Measurements from ENCODE around the gene C17orf75.

Gene C17orf75

DNA sequence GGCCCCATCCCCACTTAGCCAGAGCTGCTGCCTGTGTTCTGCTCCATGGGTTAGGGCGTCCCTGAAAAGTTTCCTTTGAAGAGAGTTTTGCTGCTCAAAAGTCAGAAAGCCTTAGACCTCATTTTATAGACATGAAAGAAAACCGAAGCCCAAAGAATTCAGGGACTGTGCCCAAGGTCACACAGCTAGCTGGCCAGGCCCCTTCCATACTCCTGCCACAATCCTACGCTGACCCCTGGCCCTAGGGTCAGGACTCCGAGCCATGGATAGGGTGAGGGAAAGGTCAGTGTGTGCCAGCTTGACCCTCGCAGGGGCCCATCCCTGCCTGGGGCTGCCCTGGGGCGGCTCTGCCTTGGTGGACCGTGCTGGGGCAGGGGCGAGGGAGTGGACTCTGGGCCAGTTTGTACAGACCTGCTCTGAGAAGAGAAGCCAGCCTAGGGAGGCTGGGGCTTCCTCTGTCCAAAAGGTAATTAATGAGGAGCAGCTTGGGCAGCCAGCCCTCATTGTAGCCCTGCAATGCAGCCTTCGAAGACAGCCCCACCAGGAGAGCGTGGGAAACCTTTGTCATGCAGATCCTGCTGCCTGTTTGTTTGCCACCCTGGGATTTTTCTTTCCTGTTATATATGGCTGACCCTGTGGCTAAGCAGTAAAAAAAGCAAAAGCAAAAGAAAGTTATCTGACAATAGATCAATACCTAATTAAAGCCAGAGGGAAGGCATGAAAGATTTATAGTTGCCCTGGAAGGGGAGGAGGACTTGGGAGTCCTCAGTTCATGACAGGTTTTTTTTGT, 38.9 kb downstream of the C17orf75 start:
- no peak for DNase-seq

DNA sequence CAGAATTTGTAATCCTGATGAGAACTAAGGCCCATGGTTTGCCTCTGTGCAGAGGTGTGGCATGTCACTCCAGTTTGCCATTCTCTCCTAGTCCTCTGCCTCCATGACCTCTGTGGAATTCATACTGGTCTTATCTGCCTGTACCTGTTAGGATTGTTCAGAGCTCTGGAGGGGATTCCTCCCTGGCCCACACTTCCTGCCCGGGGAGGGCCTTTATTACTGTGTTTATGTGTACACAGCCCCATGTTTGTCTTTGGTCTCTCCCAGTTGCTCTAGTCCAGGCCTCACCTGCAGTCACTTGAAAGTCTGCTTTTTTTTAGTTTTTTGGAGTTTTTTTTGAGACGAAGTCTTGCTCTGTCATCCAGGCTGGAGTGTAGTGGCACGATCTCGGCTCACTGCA, 39.9 kb downstream of the C17orf75 start:
- DNase-seq, result no peak

DNA sequence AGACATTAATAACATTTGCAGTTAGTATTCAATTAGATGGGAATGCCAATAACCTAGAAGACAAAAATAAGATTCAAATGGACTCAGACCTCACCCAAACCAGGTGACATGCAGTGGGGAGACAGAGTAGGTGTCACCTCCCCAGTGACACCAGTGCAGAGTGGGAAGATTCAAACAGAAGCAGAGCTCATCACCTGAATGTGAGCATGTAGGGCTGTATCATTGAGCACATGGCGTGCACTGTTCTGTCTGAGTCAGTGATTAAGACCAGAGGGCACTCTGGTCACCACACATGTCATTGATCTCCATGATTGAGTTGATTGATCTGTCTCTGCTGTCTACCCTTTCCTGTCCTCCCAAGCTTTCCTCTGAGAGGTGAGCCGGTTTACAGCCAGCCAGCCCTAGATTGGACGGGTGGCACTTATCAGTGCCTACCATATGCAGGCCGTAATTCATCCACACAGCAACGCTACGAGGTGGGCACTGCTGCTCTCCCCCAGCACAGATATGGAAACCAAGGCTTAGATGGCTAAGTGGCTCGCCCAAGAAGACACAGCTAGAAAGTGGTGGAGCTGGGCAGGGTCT, 42.3 kb downstream of the C17orf75 start:
- no peak for DNase-seq

DNA sequence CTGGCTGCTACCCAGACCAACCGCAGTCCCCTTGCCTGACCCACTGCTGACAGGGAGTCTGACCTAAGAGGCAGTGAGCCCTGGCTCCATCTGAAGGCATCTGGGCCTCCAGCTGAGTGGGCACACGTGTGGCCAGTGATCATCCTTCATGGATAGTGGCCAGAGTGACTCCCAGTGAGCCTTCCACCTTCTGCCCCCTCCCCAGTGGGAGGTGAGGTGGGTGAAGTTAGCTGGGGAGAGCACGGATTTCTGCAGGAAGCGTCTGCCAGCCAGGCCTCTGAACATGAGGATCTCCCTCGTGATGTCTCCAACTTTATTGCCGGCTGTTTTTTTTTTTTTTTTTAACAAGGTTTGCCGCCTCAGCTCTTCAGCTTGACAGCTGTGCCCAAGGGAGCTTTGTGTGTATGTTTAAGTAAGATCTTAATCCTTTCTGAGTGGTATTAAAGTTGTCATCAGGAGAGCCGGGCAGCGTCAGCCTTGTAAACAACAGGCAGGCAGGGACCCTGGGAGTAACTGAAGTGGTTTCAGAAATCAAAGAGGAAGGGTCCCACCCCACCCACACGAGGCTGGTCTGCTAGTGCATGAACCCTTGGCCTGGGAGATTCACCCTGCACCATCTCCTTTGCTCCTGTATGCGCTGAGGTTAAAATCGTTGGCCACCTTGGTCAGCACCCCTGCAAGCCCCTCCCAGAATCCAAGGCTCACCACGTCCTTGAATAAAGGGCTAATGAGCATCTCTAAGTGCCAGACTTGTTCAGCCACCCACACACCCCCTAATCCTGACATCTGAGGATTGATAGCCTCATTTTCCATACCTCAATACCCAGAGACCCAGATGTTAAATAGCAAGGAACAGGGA, 43.0 kb downstream of the C17orf75 start:
- no peak for DNase-seq

DNA sequence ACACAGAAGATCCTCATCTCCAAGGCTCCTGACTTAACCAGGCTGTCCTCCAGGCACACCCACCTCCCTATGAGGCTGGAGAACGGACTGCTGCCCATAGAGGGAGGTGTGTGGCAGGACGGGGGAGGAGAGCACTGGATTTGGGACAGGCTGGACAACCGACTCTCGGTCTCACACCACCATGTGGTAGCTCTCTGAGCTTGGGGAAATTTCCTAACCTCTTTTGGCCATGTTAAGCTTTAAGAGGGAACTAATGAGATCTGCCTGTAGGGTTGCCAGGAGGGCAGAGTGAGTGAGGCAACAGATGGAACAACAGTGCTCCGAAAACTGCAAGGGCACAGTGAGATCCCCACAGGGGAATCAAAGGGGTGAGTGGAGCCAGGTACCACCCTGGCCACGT, 43.7 kb downstream of the C17orf75 start:
- no peak for DNase-seq

DNA sequence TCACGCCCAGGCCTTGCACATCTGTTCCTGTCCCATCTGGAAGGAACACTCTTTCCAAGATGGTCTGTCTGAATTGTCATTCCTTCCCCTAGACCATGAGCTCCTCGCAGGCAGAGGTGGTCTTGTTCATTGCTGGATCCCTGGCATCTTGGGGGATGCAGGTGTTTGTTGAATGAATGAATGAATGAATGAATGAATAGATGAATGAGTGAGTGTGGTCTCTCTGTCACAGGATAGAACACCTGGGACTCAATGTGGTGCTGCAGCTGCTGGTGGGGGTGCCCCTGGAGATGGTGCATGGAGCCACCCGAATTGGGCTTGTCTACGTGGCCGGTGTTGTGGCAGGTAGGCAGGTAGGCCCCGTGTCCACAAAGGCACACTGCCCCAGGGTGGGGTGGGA, 44.1 kb downstream of the C17orf75 start:
- DNase-seq, result no peak

DNA sequence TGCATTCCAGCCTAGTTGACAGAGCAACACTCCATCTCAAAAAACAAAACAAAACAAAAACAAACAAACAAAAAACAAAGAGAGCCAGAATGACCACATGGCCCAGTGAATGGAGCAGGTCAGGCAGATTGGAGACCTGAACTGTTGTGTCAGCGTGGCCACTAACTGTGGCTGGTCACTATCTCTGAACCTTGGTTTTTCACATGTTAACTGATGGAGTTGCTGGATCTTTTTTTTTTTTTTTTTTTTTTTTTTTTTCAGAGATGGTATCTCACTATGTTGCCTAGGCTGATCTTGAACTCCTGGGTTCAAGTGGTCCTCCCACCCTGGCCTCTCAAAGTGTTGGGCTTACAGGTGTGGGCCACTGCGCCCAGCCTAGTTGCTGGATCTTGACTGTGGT, 44.5 kb downstream of the C17orf75 start:
- DNase-seq, result no peak

DNA sequence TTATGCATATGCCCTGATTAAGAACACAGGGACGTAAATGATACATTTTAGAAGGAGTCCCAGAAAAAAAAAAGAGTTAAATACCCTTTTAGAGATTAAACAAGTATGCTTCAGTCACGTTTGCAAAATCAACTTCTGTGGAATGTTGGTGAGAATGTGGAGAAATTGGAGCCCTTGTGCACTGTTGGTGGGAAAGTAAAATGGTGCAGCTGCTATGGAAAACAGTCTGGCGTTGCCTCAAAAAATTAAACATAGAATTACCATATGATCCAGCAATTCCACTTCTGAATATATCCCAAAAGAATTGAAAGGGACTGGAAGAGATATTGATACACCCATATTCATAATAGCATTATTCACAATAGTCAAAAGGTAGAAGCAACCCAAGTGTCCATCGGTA, 49.9 kb downstream of the C17orf75 start:
- DNase-seq, result no peak

DNA sequence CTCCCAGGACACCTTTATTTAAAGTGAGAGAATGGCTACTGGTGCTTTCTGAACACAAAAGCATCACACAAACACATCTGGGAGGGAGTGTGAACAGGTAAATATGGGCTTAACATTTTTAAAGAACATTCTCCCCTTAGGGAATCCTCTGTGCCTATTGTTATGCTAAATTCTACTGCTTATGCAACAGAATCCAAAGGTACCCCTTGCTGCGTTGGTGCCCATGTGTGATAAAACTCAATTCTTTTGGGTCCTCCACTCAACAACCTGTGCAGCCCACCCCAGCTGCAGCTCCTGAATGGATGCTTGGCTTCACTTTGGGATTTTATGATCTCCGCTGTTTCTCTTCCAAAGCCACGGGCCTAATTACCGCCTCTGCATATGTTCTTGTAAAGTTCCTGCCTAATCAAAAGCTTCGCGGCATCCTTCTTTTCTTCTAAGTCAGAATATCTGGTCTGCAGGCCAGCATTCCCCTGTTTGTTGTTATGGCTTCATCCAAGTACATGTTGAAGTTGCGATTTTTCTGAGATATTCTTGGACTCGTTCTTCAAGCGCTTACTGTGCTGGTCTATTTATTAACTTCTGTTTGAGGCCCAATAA, 52.4 kb downstream of the C17orf75 start:
- no peak for DNase-seq

DNA sequence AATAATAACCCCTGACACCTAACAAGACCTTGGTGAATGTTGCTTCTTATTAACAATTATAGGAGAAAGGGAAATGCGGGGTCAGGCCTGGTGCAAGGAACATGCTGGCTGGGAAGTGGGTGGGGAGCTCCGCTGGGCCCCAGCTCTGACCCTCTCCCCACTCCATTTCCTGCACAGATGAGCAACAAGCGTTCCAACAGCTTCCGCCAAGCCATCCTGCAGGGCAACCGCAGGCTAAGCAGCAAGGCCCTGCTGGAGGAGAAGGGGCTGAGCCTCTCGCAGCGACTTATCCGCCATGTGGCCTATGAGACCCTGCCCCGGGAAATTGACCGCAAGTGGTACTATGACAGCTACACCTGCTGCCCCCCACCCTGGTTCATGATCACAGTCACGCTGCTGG, 53.4 kb downstream of the C17orf75 start:
- DNase-seq, result no peak

DNA sequence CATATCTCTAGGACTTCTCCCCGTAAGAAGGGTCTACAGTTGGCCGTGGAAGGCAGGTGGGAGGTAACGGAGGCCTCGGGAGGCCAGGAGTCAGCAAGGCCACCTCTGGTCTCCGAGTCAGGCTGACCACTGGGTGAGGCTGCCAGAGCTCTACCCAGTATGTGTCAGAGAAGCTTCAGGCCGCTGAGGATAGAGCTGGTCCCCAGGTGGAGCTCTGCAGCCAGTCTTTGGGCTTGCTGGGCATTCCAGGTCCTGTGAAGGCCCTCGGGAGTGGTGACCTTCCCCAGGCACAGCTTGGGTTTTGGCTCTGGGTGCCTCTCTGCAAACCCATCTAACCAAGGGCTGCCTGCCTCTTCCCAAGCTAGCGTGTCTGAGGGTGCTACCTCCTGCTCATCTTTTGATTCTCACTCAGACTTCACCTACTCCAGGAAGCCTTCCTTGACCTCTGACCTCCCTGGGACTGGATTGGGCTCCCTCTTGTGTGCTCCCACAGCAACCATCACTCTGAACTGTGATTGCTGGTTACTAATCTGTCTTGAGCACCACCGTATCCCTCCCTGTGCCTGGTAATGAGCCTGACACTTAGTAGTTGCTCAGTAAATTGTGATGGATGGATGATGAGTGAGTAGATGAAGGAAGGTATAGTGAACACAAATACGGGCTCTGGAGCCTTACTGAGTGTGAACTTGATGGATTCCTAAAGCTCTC, 54.0 kb downstream of the C17orf75 start:
- no peak for DNase-seq

DNA sequence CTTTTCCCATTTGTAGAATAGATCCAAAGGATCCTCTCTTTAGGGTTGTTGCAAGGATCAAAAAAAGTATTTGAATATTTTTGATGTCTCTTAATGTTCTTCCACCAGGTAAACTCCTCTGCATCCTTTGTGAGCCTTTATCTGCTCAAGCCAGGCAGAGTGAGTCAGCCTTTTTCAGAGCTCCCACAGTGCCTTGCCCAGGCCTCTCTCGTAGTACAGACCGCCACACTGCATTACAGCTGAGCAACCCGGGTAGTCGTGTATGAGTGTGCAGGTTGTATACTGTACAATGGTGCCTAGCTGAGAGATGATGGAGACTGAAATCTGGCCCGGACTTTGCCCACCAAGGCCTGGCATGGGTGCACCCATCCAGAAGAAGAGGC, 55.5 kb downstream of the C17orf75 start:
- DNase-seq, result no peak

DNA sequence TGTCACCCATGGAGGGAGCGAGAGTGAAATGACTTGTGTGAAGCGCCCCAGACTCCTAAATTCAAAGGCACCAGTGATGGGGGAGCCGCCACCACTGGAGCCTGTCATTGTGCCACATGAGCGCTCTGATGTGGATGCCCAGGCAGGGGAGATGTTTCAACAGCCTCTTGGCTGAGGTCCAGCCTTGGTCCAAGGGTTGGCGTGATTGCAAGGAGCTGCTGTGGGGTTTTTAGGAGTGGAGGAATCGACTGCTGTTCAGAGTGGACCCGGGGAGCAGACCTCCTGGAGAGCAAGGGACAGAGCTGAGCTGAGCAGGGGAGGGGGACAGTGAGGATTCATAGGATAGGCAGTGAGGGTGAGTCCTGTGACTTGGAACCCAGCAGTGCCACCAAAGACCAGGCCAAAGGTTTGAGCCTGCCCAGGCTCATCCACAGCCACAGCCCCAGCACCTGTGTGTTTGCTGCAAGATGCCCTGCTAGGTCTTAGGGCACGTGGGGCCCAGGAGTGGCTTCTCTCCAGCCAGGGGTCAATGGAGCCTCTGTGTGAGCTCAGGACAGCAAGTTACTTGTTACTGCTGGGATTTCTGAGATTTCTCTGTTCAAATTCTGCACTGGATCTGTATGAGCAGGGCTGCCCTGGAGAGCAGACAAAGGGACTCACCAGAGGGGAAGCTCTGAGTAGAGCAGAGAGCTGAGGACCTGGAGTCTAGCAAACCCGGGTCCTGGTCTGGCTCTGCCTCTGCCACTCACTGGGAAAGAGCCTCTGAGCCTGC, 56.0 kb downstream of the C17orf75 start:
- DNase-seq, result no peak

DNA sequence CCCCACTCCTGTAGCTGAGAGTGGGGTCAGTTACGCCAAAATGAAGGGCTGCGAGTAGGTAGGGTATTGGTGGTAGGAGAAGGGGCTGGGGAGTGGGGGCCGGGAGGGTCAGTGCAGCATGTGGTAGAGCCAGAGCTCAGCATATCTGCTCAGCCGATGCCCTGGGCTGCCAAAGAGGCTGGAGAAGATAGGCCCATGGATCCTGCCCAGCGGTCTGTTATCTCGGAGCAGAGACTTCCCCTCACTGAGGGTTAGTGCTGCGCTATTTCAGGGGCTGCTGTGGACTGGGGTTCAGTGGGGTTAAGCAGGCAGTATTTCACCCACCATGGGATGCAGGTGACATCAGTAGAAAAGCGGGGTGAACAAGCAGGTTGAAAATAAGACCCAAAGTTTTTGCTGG, 56.7 kb downstream of the C17orf75 start:
- no peak for DNase-seq

DNA sequence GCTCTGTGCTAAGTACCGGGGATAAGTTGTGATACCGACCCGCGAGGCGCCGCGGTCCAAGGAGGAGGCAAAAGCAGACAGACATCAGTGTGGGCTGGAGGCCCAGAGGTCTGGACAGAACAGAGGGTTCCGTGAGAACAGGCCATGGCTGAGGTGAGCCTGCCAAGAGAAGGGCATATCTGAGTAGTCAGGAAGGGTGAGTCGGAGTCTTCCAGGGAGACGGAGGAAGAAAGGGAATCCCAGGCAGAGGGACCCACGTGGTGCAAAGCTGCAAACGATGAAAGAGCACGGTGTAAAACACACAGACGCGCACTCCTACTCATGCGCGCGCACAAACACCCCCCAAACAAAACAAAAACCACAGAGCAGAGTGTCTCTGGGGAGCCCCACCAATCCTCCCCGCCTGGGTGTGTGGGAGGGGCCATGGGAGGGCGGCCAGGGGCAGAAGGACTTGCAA, 58.2 kb downstream of the C17orf75 start:
- DNase-seq, result no peak

DNA sequence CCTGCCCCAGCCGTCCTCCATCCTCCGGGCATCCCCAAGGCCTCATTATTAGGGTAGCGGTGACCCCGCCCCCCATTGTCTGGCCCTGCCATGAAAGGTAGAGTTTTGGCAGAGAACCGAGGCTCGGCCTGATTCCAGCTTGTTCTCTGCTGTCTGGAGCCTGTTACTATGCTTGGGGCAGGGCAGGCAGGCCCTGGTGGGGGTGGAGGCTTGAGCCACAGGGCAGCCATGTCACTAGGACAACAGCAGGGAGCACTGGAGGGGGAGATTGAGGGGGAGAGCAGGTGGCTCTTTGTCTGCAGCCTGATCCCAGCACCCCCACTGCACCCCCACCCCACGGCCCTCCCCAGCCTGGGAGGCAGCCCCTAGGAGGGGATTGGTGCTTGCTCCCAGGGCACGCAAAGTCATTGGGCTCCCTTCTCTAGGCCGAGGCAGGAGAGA, 60.9 kb downstream of the C17orf75 start:
- DNase-seq, result no peak

DNA sequence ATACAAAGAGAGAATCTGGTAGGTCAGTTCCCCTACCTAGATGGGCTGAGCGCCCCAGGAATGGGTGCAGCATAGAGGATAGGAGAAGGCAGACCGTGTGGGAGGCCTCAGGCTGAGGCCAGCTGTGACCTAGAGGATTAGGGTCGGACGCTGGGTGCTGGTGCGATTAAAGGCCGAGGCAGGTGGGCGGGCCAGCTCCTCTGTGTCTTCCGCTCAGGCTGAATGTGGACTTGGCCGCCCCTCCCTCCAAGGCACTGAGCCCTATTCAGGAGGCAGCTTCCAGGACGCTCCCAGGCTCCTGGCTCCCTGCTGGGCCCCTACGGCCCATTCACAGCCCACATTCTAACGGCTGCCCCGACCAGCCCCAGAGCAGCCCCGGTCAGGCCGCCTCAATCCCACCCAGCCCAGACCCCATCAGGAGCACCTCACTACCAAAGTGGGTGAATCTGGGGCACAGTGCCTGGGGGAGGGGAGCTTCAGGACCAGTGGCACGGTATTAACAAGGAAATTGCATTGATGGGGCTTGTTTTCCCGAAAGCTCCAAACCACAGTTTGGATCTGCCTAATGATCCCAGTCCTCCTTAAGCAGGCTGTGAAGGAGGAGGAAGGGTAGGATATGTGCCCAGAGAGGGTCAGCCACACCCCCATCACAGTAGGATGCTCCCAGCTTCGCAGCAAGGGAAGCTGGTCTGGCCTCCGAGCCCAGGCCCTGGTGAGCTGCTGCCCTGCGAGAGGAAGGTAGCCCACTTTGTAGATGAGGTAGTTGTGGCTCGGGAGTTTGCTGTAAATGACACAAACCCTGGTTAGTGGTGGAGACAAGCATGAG, 61.9 kb downstream of the C17orf75 start:
- no peak for DNase-seq

DNA sequence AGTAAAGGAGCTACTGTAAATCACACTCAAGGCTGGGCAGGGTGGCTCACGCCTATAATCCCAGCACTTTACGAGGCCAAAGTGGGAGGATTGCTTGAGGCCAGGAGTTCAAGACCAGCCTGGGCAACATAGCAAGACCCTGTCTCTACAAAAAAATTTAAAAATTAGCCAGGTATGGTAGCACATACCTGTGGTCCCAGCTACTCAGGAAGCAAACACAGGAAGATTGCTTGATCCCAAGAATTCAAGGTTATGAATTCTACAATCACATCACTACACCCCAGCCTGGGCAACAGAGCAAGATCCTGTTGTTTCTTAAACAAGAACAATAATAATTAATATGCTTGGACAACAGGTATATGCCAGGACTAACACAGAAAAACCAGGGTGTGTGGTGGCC, 63.2 kb downstream of the C17orf75 start:
- no peak for DNase-seq
